CD14-positive monocyte (primary cell): Measurements from ENCODE around the gene RALGAPA1. TPM values are rescaled to one million over a fixed set of nuclear protein-coding genes. Genes with fewer than 3 reads are reported as not detected.
"Not testable (repeated sequence)": the region's sequence is repeated elsewhere in the genome, so short reads cannot be mapped to it uniquely, and the experiment has no call there.

Experiments used
- DNase-seq, 3 donors: peaks; one replicate each; pipeline ENCODE4 v3.0.0-alpha.2; 2011 to 2022
- H2AFZ ChIP-seq: 2 replicates; pipeline ENCODE4 v1.6.0; 2012; ENCODE audit warnings: mild to moderate bottlenecking, low read depth, low read length, inconsistent platforms; ENCODE audit not compliant: insufficient read depth, poor library complexity, severe bottlenecking
- H3K27ac ChIP-seq, 2 donors: 1 replicate in 1 of 2; 2 replicates in 1 of 2; pipeline ENCODE4 v1.5.1; 2012 to 2013; ENCODE audit warnings: low read length in 2 of 2, control low read depth in 1 of 2, inconsistent platforms in 1 of 2, low read depth in 1 of 2, mild to moderate bottlenecking in 1 of 2
- H3K27me3 ChIP-seq, 2 donors: one replicate each; pipeline versions ENCODE4 v1.6.0 to v1.6.1; 2011 to 2013; ENCODE audit warnings: low read length in 2 of 2; ENCODE audit not compliant: control insufficient read depth in 2 of 2, insufficient read depth in 2 of 2
- H3K36me3 ChIP-seq, 2 donors: replicated peaks in 1 of 2; 1 replicate in 1 of 2; 2 replicates in 1 of 2; pipeline versions ENCODE4 v1.5.1 to v1.6.1; 2012 to 2013; ENCODE audit warnings: low read length in 2 of 2, control low read depth in 1 of 2, inconsistent platforms in 1 of 2, mild to moderate bottlenecking in 1 of 2; ENCODE audit not compliant: insufficient read depth in 2 of 2, control insufficient read depth in 1 of 2
- H3K4me1 ChIP-seq, 2 donors: 1 replicate in 1 of 2; 2 replicates in 1 of 2; pipeline versions ENCODE4 v1.5.1 to v1.6.1; 2012 to 2013; ENCODE audit warnings: low read length in 2 of 2, control low read depth in 1 of 2, inconsistent platforms in 1 of 2, mild to moderate bottlenecking in 1 of 2, moderate library complexity in 1 of 2; ENCODE audit not compliant: insufficient read depth in 2 of 2, control insufficient read depth in 1 of 2
- H3K4me2 ChIP-seq: replicated peaks from 2 replicates; pipeline ENCODE3; 2012; ENCODE audit warnings: low read length, moderate library complexity, mild to moderate bottlenecking; ENCODE audit not compliant: poor library complexity, severe bottlenecking; ENCODE audit errors: extremely low read depth
- H3K4me3 ChIP-seq, 3 experiments: fragments of 200-600 bp in 1 of 3; sonication (generic) in 1 of 3; replicated peaks in 1 of 3; 1 replicate in 2 of 3; 2 replicates in 1 of 3; pipeline ENCODE4 v1.5.1; 2011 to 2013; ENCODE audit warnings: low read length in 3 of 3, mild to moderate bottlenecking in 3 of 3, control low read depth in 2 of 3, low read depth in 2 of 3, inconsistent platforms in 1 of 3, moderate library complexity in 1 of 3
- H3K79me2 ChIP-seq: 2 replicates; pipeline ENCODE4 v1.6.0; 2012; ENCODE audit warnings: mild to moderate bottlenecking, control low read depth, inconsistent platforms, low read length, moderate library complexity; ENCODE audit not compliant: insufficient read depth
- H3K9ac ChIP-seq: 2 replicates; pipeline ENCODE4 v1.6.0; 2017; ENCODE audit warnings: low read length, mild to moderate bottlenecking; ENCODE audit not compliant: insufficient read depth, poor library complexity, severe bottlenecking
- H3K9me3 ChIP-seq, 2 donors: replicated peaks in 1 of 2; 1 replicate in 1 of 2; 2 replicates in 1 of 2; pipeline versions ENCODE4 v1.5.1 to v1.6.1; 2012 to 2013; ENCODE audit warnings: low read length in 2 of 2, control low read depth in 1 of 2; ENCODE audit not compliant: control insufficient read depth in 1 of 2, insufficient read depth in 1 of 2
- H4K20me1 ChIP-seq: 2 replicates; pipeline ENCODE4 v1.6.0; 2012; ENCODE audit warnings: mild to moderate bottlenecking, low read length, control low read depth, moderate library complexity; ENCODE audit not compliant: insufficient read depth
- H3K27ac Mint-ChIP-seq, 7 donors: one replicate each; pipeline ENCODE4 v1.8.0; 2020; ENCODE audit warnings: mild to moderate bottlenecking in 7 of 7, mixed read lengths in 7 of 7, moderate library complexity in 6 of 7, inconsistent platforms in 2 of 7
- H3K27me3 Mint-ChIP-seq, 3 donors: one replicate each; pipeline ENCODE4 v1.8.0; 2021 to 2022; ENCODE audit warnings: low read depth in 3 of 3, mild to moderate bottlenecking in 3 of 3, mixed read lengths in 3 of 3, moderate library complexity in 3 of 3, inconsistent platforms in 1 of 3
- H3K36me3 Mint-ChIP-seq, 2 donors: one replicate each; pipeline ENCODE4 v1.8.0; 2020; ENCODE audit warnings: mixed read lengths in 2 of 2, inconsistent platforms in 1 of 2, mild to moderate bottlenecking in 1 of 2
- H3K4me1 Mint-ChIP-seq: one replicate; pipeline ENCODE4 v1.8.0; 2020; ENCODE audit warnings: mild to moderate bottlenecking, mixed read lengths
- H3K4me3 Mint-ChIP-seq, 2 donors: one replicate each; pipeline ENCODE4 v1.8.0; 2020; ENCODE audit warnings: mild to moderate bottlenecking in 2 of 2, mixed read lengths in 2 of 2, moderate library complexity in 1 of 2
- H3K9me3 Mint-ChIP-seq, 7 donors: one replicate each; pipeline ENCODE4 v1.8.0; 2020 to 2022; ENCODE audit warnings: mixed read lengths in 7 of 7, mild to moderate bottlenecking in 6 of 7, moderate library complexity in 6 of 7, inconsistent platforms in 2 of 7
- WGBS: methylation state at CpG from one replicate; pipeline ENCODE4 v1.1.5; 2013; ENCODE audit warnings: missing lambda C conversion rate; ENCODE audit not compliant: insufficient coverage; 5-methylcytosine and 5-hydroxymethylcytosine counted together
- intact Hi-C, 2 donors: fragments of 100-400 bp; cut with micrococcal nuclease; formaldehyde crosslinking; loops; one replicate each; pipeline versions ENCODE4 v1.15.0 to v1.15.1; 2023
- polyA plus RNA-seq, 3 donors: library from polyadenylated mRNA; depleted of rRNA in 1 of 3; unstranded in 2 of 3; stranded (reverse) in 1 of 3; fragments of 300-500 nt in 2 of 3; fragments of >200 nt in 1 of 3; fragmentation: Illumina TruSeq in 2 of 3; gene quantifications; 1 replicate in 2 of 3; 2 replicates in 1 of 3; pipeline ENCODE4 v1.2.3, GENCODE V29; 2012 to 2021
- TF ChIP-seq, protein P1 (sequence below): fragments of 200-600 bp; IDR thresholded peaks from one replicate; pipeline ENCODE4 v1.8.0; 2022; ENCODE audit warnings: antibody characterized with exemption, mild to moderate bottlenecking

The RALGAPA1 gene
- polyA plus RNA-seq, 3 donors: 3.2 to 7.4 (median 4.1) TPM

DNA sequence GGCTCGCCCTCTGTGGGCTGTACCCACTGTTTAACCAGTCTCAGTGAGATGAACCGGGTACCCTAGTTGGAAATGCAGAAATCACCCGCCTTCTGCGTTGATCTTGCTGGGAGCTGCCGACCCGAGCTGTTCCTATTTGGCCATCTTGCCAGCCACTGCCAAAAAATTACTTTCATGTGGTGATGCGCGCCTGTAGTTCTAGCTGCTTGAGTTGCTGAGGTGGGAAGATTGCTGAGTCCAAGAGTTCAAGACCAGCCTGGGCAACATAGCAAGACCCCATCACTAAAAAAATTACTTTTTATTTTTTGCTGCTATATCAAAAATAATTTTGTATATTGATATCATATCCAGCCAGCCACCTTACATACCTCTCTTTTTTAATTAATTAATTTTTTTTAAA is 35.4 kb upstream of the RALGAPA1 start:
- H3K4me3 ChIP-seq: no peak overlapping the region
- no peak for DNase-seq
- no peaks in the 10 kb centered on the region for H3K79me2 ChIP-seq
- H3K9me3 ChIP-seq: peaks cover 0 to 4% of the 10 kb centered on the region in 2 donors
- no peaks in the 10 kb centered on the region for H4K20me1 ChIP-seq
- H3K27ac ChIP-seq: no peak overlapping the region
- Mint-ChIP-seq H3K27me3 (no peaks in the 10 kb centered on the region), H3K36me3 (peaks cover 51 to 65% of the 10 kb centered on the region in 2 donors), H3K27ac (no peak overlapping the region), H3K4me3 (no peak overlapping the region), H3K4me1 (no peaks in the 10 kb centered on the region), H3K9me3 (peaks cover 13 to 27% (median 19%) of the 10 kb centered on the region in 7 donors)
- TF ChIP-seq, protein P1, sequence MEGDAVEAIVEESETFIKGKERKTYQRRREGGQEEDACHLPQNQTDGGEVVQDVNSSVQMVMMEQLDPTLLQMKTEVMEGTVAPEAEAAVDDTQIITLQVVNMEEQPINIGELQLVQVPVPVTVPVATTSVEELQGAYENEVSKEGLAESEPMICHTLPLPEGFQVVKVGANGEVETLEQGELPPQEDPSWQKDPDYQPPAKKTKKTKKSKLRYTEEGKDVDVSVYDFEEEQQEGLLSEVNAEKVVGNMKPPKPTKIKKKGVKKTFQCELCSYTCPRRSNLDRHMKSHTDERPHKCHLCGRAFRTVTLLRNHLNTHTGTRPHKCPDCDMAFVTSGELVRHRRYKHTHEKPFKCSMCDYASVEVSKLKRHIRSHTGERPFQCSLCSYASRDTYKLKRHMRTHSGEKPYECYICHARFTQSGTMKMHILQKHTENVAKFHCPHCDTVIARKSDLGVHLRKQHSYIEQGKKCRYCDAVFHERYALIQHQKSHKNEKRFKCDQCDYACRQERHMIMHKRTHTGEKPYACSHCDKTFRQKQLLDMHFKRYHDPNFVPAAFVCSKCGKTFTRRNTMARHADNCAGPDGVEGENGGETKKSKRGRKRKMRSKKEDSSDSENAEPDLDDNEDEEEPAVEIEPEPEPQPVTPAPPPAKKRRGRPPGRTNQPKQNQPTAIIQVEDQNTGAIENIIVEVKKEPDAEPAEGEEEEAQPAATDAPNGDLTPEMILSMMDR: no peak
- H3K36me3 ChIP-seq: peaks cover 0 to 4% of the 10 kb centered on the region in 2 donors
- intact Hi-C loops: no loop called here
- H2AFZ ChIP-seq: no peak overlapping the region
- H3K4me2 ChIP-seq: no peak overlapping the region
- H3K4me1 ChIP-seq: no peaks in the 10 kb centered on the region
- H3K9ac ChIP-seq: no peak overlapping the region
- 100% methylated on average over 2 of the region's 8 CpGs for whole genome bisulfite sequencing
- H3K27me3 ChIP-seq: no peaks in the 10 kb centered on the region

DNA sequence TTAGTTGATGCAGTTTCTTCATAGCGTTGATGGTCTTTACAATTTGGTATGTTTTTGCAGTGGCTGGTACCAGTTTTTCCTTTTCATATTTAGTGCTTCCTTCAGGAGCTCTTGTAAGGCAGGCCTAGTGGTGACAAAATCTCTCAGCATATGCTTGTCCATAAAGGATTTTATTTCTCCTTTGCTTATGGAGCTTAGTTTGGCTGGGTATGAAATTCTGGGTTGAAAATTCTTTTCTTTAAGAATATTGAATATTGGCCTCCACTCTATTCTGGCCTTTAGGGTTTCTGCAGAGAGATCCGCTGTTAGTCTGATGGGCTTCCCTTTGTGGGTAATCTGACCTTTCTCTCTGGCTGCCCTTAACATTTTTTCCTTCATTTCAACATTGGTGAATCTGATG is 33.1 kb upstream of the RALGAPA1 start:
- no CpG with 5 or more reads among the region's 2 CpGs for WGBS
- not testable (repeated sequence) for H3K4me3 Mint-ChIP-seq

DNA sequence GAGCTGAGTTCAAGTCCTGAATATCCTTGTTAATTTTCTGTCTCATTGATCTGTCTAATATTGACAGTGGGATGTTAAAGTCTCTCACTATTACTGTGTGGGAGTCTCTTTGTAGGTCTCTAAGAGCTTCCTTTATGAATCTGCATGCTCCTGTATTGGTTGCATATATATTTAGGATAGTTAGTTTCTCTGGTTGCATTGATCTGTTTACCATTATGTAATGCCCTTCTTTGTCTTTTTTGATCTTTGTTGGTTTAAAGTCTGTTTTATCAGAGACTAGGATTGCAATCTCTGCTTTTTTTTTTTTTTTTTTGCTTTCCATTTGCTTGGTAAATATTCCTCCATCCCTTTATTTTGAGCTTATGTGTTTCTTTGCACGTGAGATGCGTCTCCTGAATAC is 32.6 kb upstream of the RALGAPA1 start:
- H3K4me3 Mint-ChIP-seq, DNase-seq, H3K4me1 ChIP-seq, H3K27ac ChIP-seq, H3K36me3 ChIP-seq, H4K20me1 ChIP-seq, H3K9me3 ChIP-seq, H3K9ac ChIP-seq, H3K79me2 ChIP-seq, H3K27me3 ChIP-seq, H2AFZ ChIP-seq, H3K4me2 ChIP-seq, H3K4me3 ChIP-seq, H3K27me3 Mint-ChIP-seq, intact Hi-C loops, H3K27ac Mint-ChIP-seq, H3K4me1 Mint-ChIP-seq: not testable (repeated sequence)
- no CpG with 5 or more reads among the region's 2 CpGs for WGBS
- peaks cover 17 to 33% (median 24%) of the 10 kb centered on the region in 7 donors for H3K9me3 Mint-ChIP-seq
- H3K36me3 Mint-ChIP-seq: peaks cover 66 to 78% of the 10 kb centered on the region in 2 donors

More for the DNA sequence above, 33.1 kb upstream of the RALGAPA1 start:
- H3K27me3 Mint-ChIP-seq, H3K27me3 ChIP-seq, DNase-seq, H3K36me3 ChIP-seq, H3K4me2 ChIP-seq, H3K4me3 ChIP-seq, H3K27ac Mint-ChIP-seq, H4K20me1 ChIP-seq, H3K9me3 ChIP-seq, H2AFZ ChIP-seq, H3K27ac ChIP-seq, H3K9ac ChIP-seq, intact Hi-C loops, H3K4me1 Mint-ChIP-seq, H3K4me1 ChIP-seq, H3K79me2 ChIP-seq: not testable (repeated sequence)
- Mint-ChIP-seq H3K9me3 (peaks cover 17 to 32% (median 24%) of the 10 kb centered on the region in 7 donors), H3K36me3 (peaks cover 63 to 79% of the 10 kb centered on the region in 2 donors)
